ENCODE measurements around the gene CCDC122. TPM values are rescaled to one million over a fixed set of nuclear protein-coding genes. Genes with fewer than 3 reads are reported as not detected.

Gene CCDC122
- 1 to 10 TPM; 2.1 to 2.5 TPM for total RNA-seq

GRCh38 chr13:43878892-43879754, at the start of gene CCDC122:
TSS of gene CCDC122 (minus strand) at chr13:43879740. CDS start at chr13:43869376, 10,364 bp downstream.
- Mint-ChIP-seq H3K27ac (peak within 1 kb of the TSS; percentile 87), H3K36me3 (peaks cover 10% of the 10 kb centered on the region), H3K27me3 (peaks cover 3% of the 10 kb centered on the region), H3K9me3 (no peaks in the 10 kb centered on the region), H3K4me3 (peak within 1 kb of the TSS; percentile 86), H3K4me1 (peaks cover 22% of the 10 kb centered on the region)
- peak; percentile 82 for DNase-seq

DNA sequence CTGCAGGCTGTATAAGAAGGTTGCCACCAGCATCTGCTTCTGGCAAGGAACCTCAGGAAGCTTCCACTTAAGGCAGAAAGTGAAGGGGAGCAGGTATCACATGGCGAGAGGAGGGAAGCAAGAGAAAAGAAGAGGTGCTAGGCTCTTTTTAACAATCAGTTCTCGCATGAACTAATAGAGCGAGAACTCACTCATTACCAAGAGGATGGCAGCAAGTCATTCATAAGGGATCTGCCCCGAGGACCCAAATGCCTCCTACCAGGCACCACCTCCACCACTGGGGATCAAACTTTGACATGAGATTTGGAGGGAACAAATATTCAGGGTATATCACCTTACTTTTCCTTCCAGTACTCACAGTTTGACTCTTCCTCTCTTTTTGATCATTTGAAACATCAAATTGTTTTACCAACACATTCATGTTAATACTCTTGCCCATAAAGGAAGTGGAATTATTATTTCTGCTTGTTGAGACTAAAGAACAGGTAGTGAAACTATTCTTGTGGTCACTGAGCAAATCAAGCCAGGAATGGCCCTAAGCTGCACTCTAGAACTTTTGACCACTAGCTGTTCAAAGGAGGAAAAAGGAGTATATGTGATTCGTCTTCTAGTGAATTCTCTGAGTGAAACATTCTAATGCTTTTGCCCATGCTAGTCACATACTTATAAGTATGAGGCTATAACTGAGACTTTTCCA, 45.2 kb upstream of the CCDC122 start:
- H3K4me1 Mint-ChIP-seq, result no peaks in the 10 kb centered on the region
- DNase-seq, result no peak
- H3K27me3 Mint-ChIP-seq, result peaks cover 15% of the 10 kb centered on the region
- no peak overlapping the region for H3K4me3 Mint-ChIP-seq
- no peaks in the 10 kb centered on the region for H3K9me3 Mint-ChIP-seq
- H3K27ac Mint-ChIP-seq, result no peak overlapping the region
- H3K36me3 Mint-ChIP-seq, result no peaks in the 10 kb centered on the region

GRCh38 chr13:43920965-43921674, 41.6 kb upstream of the CCDC122 start:
- H3K9me3 Mint-ChIP-seq, result no peaks in the 10 kb centered on the region
- peaks cover 15% of the 10 kb centered on the region for H3K27me3 Mint-ChIP-seq
- no peaks in the 10 kb centered on the region for H3K4me1 Mint-ChIP-seq
- H3K36me3 Mint-ChIP-seq, result no peaks in the 10 kb centered on the region
- no peak for DNase-seq
- H3K4me3 Mint-ChIP-seq, result no peak overlapping the region
- H3K27ac Mint-ChIP-seq, result no peak overlapping the region

DNA sequence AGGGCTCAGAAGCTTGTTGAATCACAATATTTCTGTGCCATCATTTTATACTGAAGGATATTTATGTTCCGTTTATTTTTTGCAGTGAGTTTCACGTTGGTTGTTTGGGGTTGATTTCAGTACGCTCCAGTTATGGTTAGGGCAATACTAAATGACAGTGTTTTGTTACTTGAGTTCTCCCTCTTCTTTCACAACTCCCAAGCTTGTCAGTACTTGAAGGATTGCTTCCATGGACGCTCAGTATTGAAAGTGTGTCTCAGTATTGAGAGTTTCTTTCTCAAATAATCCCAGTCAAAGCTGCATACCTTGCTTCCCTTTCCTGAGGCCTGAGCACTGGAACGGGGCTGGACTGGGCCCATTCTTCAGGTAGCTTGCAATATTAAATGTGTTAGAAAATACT, 39.1 kb upstream of the CCDC122 start:
- no peaks in the 10 kb centered on the region for H3K4me1 Mint-ChIP-seq
- H3K9me3 Mint-ChIP-seq, result no peaks in the 10 kb centered on the region
- no peak overlapping the region for H3K4me3 Mint-ChIP-seq
- H3K36me3 Mint-ChIP-seq, result no peaks in the 10 kb centered on the region
- peaks cover 7% of the 10 kb centered on the region for H3K27me3 Mint-ChIP-seq
- DNase-seq, result no peak
- no peak overlapping the region for H3K27ac Mint-ChIP-seq

- Mint-ChIP-seq H3K9me3 (no peaks in the 10 kb centered on the region), H3K27me3 (peaks cover 3% of the 10 kb centered on the region), H3K27ac (no peak overlapping the region), H3K4me3 (no peak overlapping the region), H3K4me1 (no peaks in the 10 kb centered on the region), H3K36me3 (no peaks in the 10 kb centered on the region)
- DNase-seq, result no peak
Observed at GRCh38 chr13:43916828-43917227, 37.3 kb upstream of the CCDC122 start.

GRCh38 chr13:43915451-43915850, 35.9 kb upstream of the CCDC122 start:
- H3K27me3 Mint-ChIP-seq, result no peaks in the 10 kb centered on the region

GRCh38 chr13:43911871-43912270, 32.3 kb upstream of the CCDC122 start:
- Mint-ChIP-seq H3K4me3 (no peak overlapping the region), H3K9me3 (no peaks in the 10 kb centered on the region), H3K4me1 (peaks cover 6% of the 10 kb centered on the region), H3K27me3 (peaks cover 6% of the 10 kb centered on the region), H3K36me3 (no peaks in the 10 kb centered on the region), H3K27ac (no peak overlapping the region)
- DNase-seq, result no peak

More at GRCh38 chr13:43915451-43915850, 35.9 kb upstream of the CCDC122 start:
- H3K4me3 Mint-ChIP-seq, result no peak overlapping the region
- H3K9me3 Mint-ChIP-seq, result no peaks in the 10 kb centered on the region
- no peak overlapping the region for H3K27ac Mint-ChIP-seq
- H3K36me3 Mint-ChIP-seq, result no peaks in the 10 kb centered on the region
- H3K4me1 Mint-ChIP-seq, result no peaks in the 10 kb centered on the region
- no peak for DNase-seq

GRCh38 chr13:43911278-43911677, 31.7 kb upstream of the CCDC122 start:
- H3K36me3 Mint-ChIP-seq, result no peaks in the 10 kb centered on the region
- H3K27ac Mint-ChIP-seq, result no peak overlapping the region
- no peak for DNase-seq
- H3K4me3 Mint-ChIP-seq, result no peak overlapping the region
- H3K9me3 Mint-ChIP-seq, result no peaks in the 10 kb centered on the region
- H3K27me3 Mint-ChIP-seq, result peaks cover 11% of the 10 kb centered on the region
- peaks cover 6% of the 10 kb centered on the region for H3K4me1 Mint-ChIP-seq

DNA sequence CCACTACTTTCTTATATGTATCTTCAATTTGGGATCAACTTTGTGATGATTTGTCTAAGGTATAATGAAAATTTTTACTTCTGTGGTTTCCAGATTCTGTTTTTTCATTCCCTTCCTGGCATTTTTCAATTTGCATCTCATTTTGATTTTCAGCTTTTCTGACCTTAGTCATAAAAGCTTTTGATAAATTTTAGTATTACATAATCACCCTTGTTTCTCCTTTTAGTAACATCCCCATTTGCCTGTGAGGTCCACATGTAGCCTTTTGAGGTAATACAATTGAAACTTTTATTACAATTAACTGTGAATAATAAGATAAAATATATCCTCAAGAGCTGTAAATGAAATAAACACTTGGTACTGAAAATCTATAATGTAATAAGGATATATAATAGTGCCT, 31.3 kb upstream of the CCDC122 start:
- Mint-ChIP-seq H3K27me3 (peaks cover 11% of the 10 kb centered on the region), H3K36me3 (no peaks in the 10 kb centered on the region), H3K27ac (no peak overlapping the region), H3K4me1 (peaks cover 6% of the 10 kb centered on the region), H3K9me3 (no peaks in the 10 kb centered on the region), H3K4me3 (no peak overlapping the region)
- DNase-seq, result no peak

DNA sequence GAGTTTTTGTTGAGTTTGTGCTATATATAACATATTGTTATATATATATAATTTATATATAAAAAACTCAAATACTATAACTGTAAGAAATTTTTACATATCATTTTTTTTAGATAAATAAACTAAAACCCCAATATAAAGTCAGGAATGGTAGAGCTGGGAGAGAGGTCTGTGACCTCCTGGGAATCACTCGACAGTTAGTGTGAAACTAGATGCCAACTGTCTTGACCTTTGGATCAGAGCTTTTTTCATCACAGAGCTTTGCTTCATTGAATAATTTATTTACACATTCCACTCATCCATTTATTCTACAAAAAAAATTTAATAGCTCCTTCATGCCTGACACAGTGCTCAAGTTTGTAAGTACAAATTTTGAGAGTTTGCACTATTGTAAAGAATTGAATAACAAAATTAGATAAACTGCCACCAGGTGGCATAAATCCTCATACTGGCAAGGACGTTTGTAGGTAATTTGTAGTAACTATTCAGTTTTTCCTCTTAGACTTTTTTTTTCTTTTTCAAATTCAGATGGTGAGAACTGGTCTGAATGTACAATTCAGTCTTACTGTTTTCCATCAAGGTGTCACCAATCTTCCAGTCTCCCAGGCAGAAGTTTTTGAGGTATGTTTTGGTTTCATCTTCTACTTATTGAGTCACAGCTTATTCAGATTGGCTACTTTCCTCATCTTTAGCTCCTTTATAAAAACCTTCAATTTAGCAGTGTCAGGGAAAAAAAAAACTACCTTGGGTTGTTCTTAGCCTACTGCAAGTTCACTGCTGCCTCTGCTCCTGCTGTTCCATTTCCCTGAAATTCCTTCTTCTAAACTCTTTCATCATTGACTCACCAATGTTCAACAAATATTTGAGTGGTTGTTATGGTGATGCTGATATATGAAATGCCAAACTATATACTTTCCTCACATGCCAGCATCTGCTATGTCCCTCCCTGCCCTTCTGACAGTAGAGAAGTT, 28.9 kb upstream of the CCDC122 start:
- Mint-ChIP-seq H3K4me1 (peaks cover 6% of the 10 kb centered on the region), H3K27me3 (peaks cover 11% of the 10 kb centered on the region), H3K4me3 (no peak overlapping the region), H3K9me3 (no peaks in the 10 kb centered on the region), H3K27ac (no peak overlapping the region), H3K36me3 (no peaks in the 10 kb centered on the region)
- DNase-seq, result no peak

- Mint-ChIP-seq H3K4me3 (no peak overlapping the region), H3K27me3 (peaks cover 16% of the 10 kb centered on the region), H3K9me3 (no peaks in the 10 kb centered on the region), H3K36me3 (no peaks in the 10 kb centered on the region), H3K4me1 (peaks cover 6% of the 10 kb centered on the region), H3K27ac (no peak overlapping the region)
- DNase-seq, result no peak
Observed at GRCh38 chr13:43905435-43906031, 26.0 kb upstream of the CCDC122 start.

GRCh38 chr13:43895940-43896339, 16.4 kb upstream of the CCDC122 start:
- no peak for DNase-seq
- Mint-ChIP-seq H3K36me3 (peaks cover 7% of the 10 kb centered on the region), H3K27me3 (peaks cover 8% of the 10 kb centered on the region), H3K4me3 (no peak overlapping the region), H3K27ac (no peak overlapping the region), H3K9me3 (no peaks in the 10 kb centered on the region), H3K4me1 (peaks cover 4% of the 10 kb centered on the region)

GRCh38 chr13:43894438-43894837, 14.9 kb upstream of the CCDC122 start:
- no peak for DNase-seq
- peaks cover 4% of the 10 kb centered on the region for H3K4me1 Mint-ChIP-seq
- H3K27me3 Mint-ChIP-seq, result peaks cover 4% of the 10 kb centered on the region
- peaks cover 10% of the 10 kb centered on the region for H3K36me3 Mint-ChIP-seq
- no peaks in the 10 kb centered on the region for H3K9me3 Mint-ChIP-seq
- H3K4me3 Mint-ChIP-seq, result no peak overlapping the region
- H3K27ac Mint-ChIP-seq, result no peak overlapping the region

- Mint-ChIP-seq H3K27me3 (peaks cover 3% of the 10 kb centered on the region), H3K36me3 (peaks cover 12% of the 10 kb centered on the region), H3K27ac (no peak overlapping the region), H3K9me3 (no peaks in the 10 kb centered on the region), H3K4me3 (no peak overlapping the region), H3K4me1 (peaks cover 14% of the 10 kb centered on the region)
- no peak for DNase-seq
Observed at GRCh38 chr13:43884222-43884621, 4.7 kb upstream of the CCDC122 start.
